Endodermal cell (in vitro differentiated cells): Measurements from ENCODE around the gene ACSS1. TPM values are rescaled to one million over a fixed set of nuclear protein-coding genes. Genes with fewer than 3 reads are reported as not detected.

ENCODE experiments used
- DNase-seq: peaks from one replicate; pipeline ENCODE4 v3.0.0-alpha.2; 2017
- H3K27ac ChIP-seq: 2 replicates; pipeline ENCODE4 v1.5.1; 2013; ENCODE audit warnings: mild to moderate bottlenecking, low read depth, low read length, moderate library complexity
- H3K27me3 ChIP-seq: 2 replicates; pipeline ENCODE4 v1.6.1; 2013; ENCODE audit warnings: mild to moderate bottlenecking, low read length, moderate library complexity; ENCODE audit not compliant: insufficient read depth, control insufficient read depth, poor library complexity, severe bottlenecking
- H3K36me3 ChIP-seq: 2 replicates; pipeline ENCODE4 v1.7.0; 2013; ENCODE audit warnings: mild to moderate bottlenecking, low read length, moderate library complexity; ENCODE audit not compliant: control insufficient read depth, insufficient read depth
- H3K4me1 ChIP-seq: one replicate; pipeline ENCODE4 v1.7.0; 2013; ENCODE audit warnings: low read length; ENCODE audit not compliant: control insufficient read depth, insufficient read depth
- H3K4me3 ChIP-seq: 2 replicates; pipeline ENCODE4 v1.5.1; 2013; ENCODE audit warnings: mild to moderate bottlenecking, low read length, moderate library complexity
- H3K9ac ChIP-seq: 2 replicates; pipeline ENCODE4 v1.6.1; 2013; ENCODE audit warnings: mild to moderate bottlenecking, low read length, moderate library complexity; ENCODE audit not compliant: poor library complexity, severe bottlenecking; ENCODE audit errors: extremely low read depth
- H3K9me3 ChIP-seq: 2 replicates; pipeline ENCODE4 v1.6.1; 2013; ENCODE audit warnings: mild to moderate bottlenecking, low read length, moderate library complexity; ENCODE audit not compliant: control insufficient read depth
- H3K27ac Mint-ChIP-seq: 2 replicates; pipeline ENCODE4 v1.8.0; 2020; ENCODE audit warnings: mixed read lengths
- H3K27me3 Mint-ChIP-seq: 2 replicates; pipeline ENCODE4 v1.8.0; 2021; ENCODE audit warnings: mild to moderate bottlenecking, mixed read lengths; ENCODE audit not compliant: insufficient read depth
- H3K36me3 Mint-ChIP-seq: 2 replicates; pipeline ENCODE4 v1.8.0; 2020; ENCODE audit warnings: low read depth, mixed read lengths
- H3K4me1 Mint-ChIP-seq: 2 replicates; pipeline ENCODE4 v1.8.0; 2020; ENCODE audit warnings: mixed read lengths
- H3K4me3 Mint-ChIP-seq: 2 replicates; pipeline ENCODE4 v1.8.0; 2020; ENCODE audit warnings: mild to moderate bottlenecking, moderate library complexity, mixed read lengths
- H3K9me3 Mint-ChIP-seq: 2 replicates; pipeline ENCODE4 v1.8.0; 2020; ENCODE audit warnings: mild to moderate bottlenecking, mixed read lengths
- CTCF ChIP-seq: fragments of 200-600 bp; sonication (generic); conservative IDR thresholded peaks from 2 replicates; pipeline ENCODE4 v1.5.0; 2021; ENCODE audit warnings: antibody characterized with exemption, mild to moderate bottlenecking
- WGBS, 2 experiments: methylation state at CpG; one replicate each; pipeline versions ENCODE4 v1.1.5 to v1.1.7; 2013; ENCODE audit warnings: missing lambda C conversion rate in 2 of 2, mixed read lengths in 1 of 2; ENCODE audit not compliant: insufficient coverage in 1 of 2, insufficient read length in 1 of 2; 5-methylcytosine and 5-hydroxymethylcytosine counted together
- total RNA-seq, 2 donors: library from RNA; stranded (reverse); fragmentation: NEBNext Ultra II Directional in 1 of 2; extraction: Animal tissue kit (Norgen Biotek cat#: 25700) in 1 of 2; gene quantifications; 2 replicates in 1 of 2; 3 replicates in 1 of 2; pipeline ENCODE4 v1.2.1, GENCODE V29; 2021

The ACSS1 gene
- total RNA-seq, 2 donors from 2014 or later, result 0.22 TPM; not detected in 1

GRCh38 chr20:24959591-24960301 is 98.2 kb downstream of the ACSS1 start:
- no peak overlapping the region for H3K27ac ChIP-seq
- peak; percentile 27 for DNase-seq
- H3K4me1 ChIP-seq, result no peaks in the 10 kb centered on the region
- Mint-ChIP-seq H3K27ac (no peak overlapping the region), H3K9me3 (no peaks in the 10 kb centered on the region), H3K27me3 (no peaks in the 10 kb centered on the region), H3K4me1 (peaks cover 18% of the 10 kb centered on the region), H3K36me3 (peaks cover 41% of the 10 kb centered on the region), H3K4me3 (no peak overlapping the region)
- H3K27me3 ChIP-seq, result no peaks in the 10 kb centered on the region
- H3K9ac ChIP-seq, result no peak overlapping the region
- H3K4me3 ChIP-seq, result no peak overlapping the region
- no peak for TF ChIP-seq CTCF
- H3K9me3 ChIP-seq, result no peaks in the 10 kb centered on the region
- peaks cover 24% of the 10 kb centered on the region for H3K36me3 ChIP-seq
- 87 to 89% methylated on average over 10 to 14 of the region's 14 CpGs for WGBS, 2 experiments

GRCh38 chr20:24958506-24959385 is 99.2 kb downstream of the ACSS1 start:
- H3K36me3 Mint-ChIP-seq, result peaks cover 40% of the 10 kb centered on the region
- TF ChIP-seq CTCF, result no peak
- H3K27me3 Mint-ChIP-seq, result peaks cover under 1% of the 10 kb centered on the region
- H3K9me3 ChIP-seq, result no peaks in the 10 kb centered on the region
- H3K27me3 ChIP-seq, result no peaks in the 10 kb centered on the region
- peak; percentile 33 for DNase-seq
- H3K4me3 Mint-ChIP-seq, result no peak overlapping the region
- no peak overlapping the region for H3K27ac Mint-ChIP-seq
- H3K4me3 ChIP-seq, result no peak overlapping the region
- peaks cover 18% of the 10 kb centered on the region for H3K4me1 Mint-ChIP-seq
- H3K9ac ChIP-seq, result no peak overlapping the region
- peaks cover 22% of the 10 kb centered on the region for H3K36me3 ChIP-seq
- no peaks in the 10 kb centered on the region for H3K9me3 Mint-ChIP-seq
- H3K4me1 ChIP-seq, result no peaks in the 10 kb centered on the region
- 91 to 93% methylated on average over 5 to 17 of the region's 20 CpGs for WGBS, 2 experiments
- H3K27ac ChIP-seq, result no peak overlapping the region

GRCh38 chr20:24957326-24958016 is 100.5 kb downstream of the ACSS1 start:
- peak; percentile 38 for DNase-seq
- no peaks in the 10 kb centered on the region for H3K9me3 ChIP-seq
- H3K4me1 ChIP-seq, result no peaks in the 10 kb centered on the region
- no peak for TF ChIP-seq CTCF
- Mint-ChIP-seq H3K27ac (no peak overlapping the region), H3K4me1 (peaks cover 18% of the 10 kb centered on the region), H3K4me3 (no peak overlapping the region), H3K9me3 (no peaks in the 10 kb centered on the region), H3K27me3 (peaks cover 1% of the 10 kb centered on the region), H3K36me3 (peaks cover 28% of the 10 kb centered on the region)
- H3K4me3 ChIP-seq, result no peak overlapping the region
- no peak overlapping the region for H3K9ac ChIP-seq
- WGBS, 2 experiments, result 84 to 89% methylated on average over 14 to 18 of the region's 18 CpGs
- no peaks in the 10 kb centered on the region for H3K27me3 ChIP-seq
- H3K27ac ChIP-seq, result no peak overlapping the region
- H3K36me3 ChIP-seq, result peaks cover 9% of the 10 kb centered on the region

Other genes starting within 250 kb of the ACSS1 start
- gene CST7, start 108.9 kb downstream of the ACSS1 start, total RNA-seq, result not detected
- 10 to 100 TPM; 60.2 to 65.6 TPM for gene APMAP, start 65.4 kb downstream of the ACSS1 start, total RNA-seq
- gene VSX1, start 24.0 kb upstream of the ACSS1 start, total RNA-seq, result not detected
- 10 to 100 TPM; 77.1 to 93.6 TPM for gene ENTPD6, start 137.6 kb upstream of the ACSS1 start, total RNA-seq
- 10 to 100 TPM; 59.3 to 66.8 TPM for gene PYGB, start 189.9 kb upstream of the ACSS1 start, total RNA-seq